Testis (tissue), 3 donors: ENCODE results near the gene DISC1. TPM values are rescaled to one million over a fixed set of nuclear protein-coding genes. Genes with fewer than 3 reads are reported as not detected.

Experiments
- DNase-seq: peaks from one replicate; pipeline ENCODE4 v3.0.0-alpha.2; 2019
- H3K27ac ChIP-seq, 2 donors: fragments of 200-600 bp; sonication (generic); one replicate each; pipeline ENCODE4 v1.5.1; 2019
- H3K27me3 ChIP-seq: fragments of 200-600 bp; sonication (generic); one replicate; pipeline ENCODE4 v1.5.1; 2019
- H3K36me3 ChIP-seq: fragments of 200-600 bp; sonication (generic); one replicate; pipeline ENCODE4 v1.5.1; 2017; ENCODE audit warnings: low read depth; ENCODE audit errors: missing control alignments
- H3K4me1 ChIP-seq: fragments of 200-600 bp; sonication (generic); one replicate; pipeline ENCODE4 v1.5.1; 2019
- H3K4me3 ChIP-seq, 2 donors: fragments of 200-600 bp; sonication (generic); one replicate each; pipeline ENCODE4 v1.5.1; 2017 to 2019
- H3K9me3 ChIP-seq: fragments of 200-600 bp; sonication (generic); one replicate; pipeline ENCODE4 v1.5.1; 2017
- POLR2A ChIP-seq: fragments of 450-650 bp; IDR thresholded peaks from one replicate; pipeline ENCODE4 v1.6.1; 2017; ENCODE audit warnings: antibody characterized with exemption, mild to moderate bottlenecking, moderate library complexity
- WGBS, 2 donors: methylation state at CpG; one replicate each; pipeline ENCODE4 v1.1.5; 2018; 5-methylcytosine and 5-hydroxymethylcytosine counted together
- intact Hi-C: fragments of 100-400 bp; cut with DNase I; formaldehyde crosslinking; loops from one replicate; pipeline ENCODE4 v1.15.1; 2023; ENCODE audit warnings: low total_unique reads
- polyA plus RNA-seq: library from polyadenylated mRNA; stranded (reverse); fragments of 350-450 nt; fragmentation: Illumina TruSeq; extraction: RNeasy Lipid Tissue Mini Kit (QIAGEN cat#74804); gene quantifications from one replicate; pipeline ENCODE4 v1.2.3, GENCODE V29; 2014; ENCODE audit warnings: low read depth, low replicate concordance; ENCODE audit not compliant: insufficient read depth
- total RNA-seq, 2 donors: library from RNA; depleted of rRNA; stranded (reverse); fragments of >200 nt; gene quantifications; one replicate each; pipeline ENCODE4 v1.2.3, GENCODE V29; 2016
- TF ChIP-seq, protein P1 (sequence below), 3 experiments: fragments of 450-650 bp in 2 of 3; fragments of 200-600 bp in 1 of 3; sonication (generic) in 1 of 3; IDR thresholded peaks; one replicate each; pipeline ENCODE4 v1.5.1; 2016 to 2019; ENCODE audit warnings: antibody characterized with exemption in 3 of 3, mild to moderate bottlenecking in 2 of 3, moderate library complexity in 1 of 3

DISC1 gene
- total and polyA plus RNA-seq, 3 donors from 2014 or later, result 1.8 to 6.8 (median 5.7) TPM

DNA sequence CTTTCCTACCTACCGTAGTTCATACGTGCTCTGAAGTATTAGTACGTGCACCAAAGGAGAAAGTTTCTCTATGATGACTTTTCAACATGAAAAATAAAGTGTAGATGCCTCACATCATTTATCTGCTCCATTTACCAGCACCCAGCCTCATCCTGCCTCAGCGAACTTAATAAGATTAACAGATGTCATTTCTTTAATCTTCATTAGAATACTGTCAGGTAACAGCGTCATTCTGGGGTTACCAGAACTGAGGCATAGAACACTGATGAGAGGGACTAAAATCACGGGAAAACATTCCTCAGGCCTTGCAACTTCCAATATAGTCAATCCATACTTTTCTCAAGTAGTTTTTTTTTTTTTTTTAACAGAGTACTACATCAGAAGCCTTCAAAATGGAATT is 43.2 kb upstream of the DISC1 start:
- Histone ChIP-seq H3K4me1 (no peaks in the 10 kb centered on the region), H3K27me3 (no peaks in the 10 kb centered on the region), H3K36me3 (no peaks in the 10 kb centered on the region), H3K4me3 (no peak overlapping the region), H3K27ac (no peak overlapping the region), H3K9me3 (no peaks in the 10 kb centered on the region)
- no peak for DNase-seq
- WGBS, 2 donors, result 94 to 97% methylated on average over 6 of the region's 6 CpGs
- no peak for TF ChIP-seq POLR2A
- TF ChIP-seq, protein P1, sequence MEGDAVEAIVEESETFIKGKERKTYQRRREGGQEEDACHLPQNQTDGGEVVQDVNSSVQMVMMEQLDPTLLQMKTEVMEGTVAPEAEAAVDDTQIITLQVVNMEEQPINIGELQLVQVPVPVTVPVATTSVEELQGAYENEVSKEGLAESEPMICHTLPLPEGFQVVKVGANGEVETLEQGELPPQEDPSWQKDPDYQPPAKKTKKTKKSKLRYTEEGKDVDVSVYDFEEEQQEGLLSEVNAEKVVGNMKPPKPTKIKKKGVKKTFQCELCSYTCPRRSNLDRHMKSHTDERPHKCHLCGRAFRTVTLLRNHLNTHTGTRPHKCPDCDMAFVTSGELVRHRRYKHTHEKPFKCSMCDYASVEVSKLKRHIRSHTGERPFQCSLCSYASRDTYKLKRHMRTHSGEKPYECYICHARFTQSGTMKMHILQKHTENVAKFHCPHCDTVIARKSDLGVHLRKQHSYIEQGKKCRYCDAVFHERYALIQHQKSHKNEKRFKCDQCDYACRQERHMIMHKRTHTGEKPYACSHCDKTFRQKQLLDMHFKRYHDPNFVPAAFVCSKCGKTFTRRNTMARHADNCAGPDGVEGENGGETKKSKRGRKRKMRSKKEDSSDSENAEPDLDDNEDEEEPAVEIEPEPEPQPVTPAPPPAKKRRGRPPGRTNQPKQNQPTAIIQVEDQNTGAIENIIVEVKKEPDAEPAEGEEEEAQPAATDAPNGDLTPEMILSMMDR (IDR thresholded peaks at IDR 0.05), result no peak
- intact Hi-C loops, result no loop called here

GRCh38 chr1:231584117-231584516 is 42.5 kb upstream of the DISC1 start:
- intact Hi-C loops, result no loop called here
- WGBS, 2 donors, result 55 to 57% methylated on average over 3 of the region's 3 CpGs
- no peaks in the 10 kb centered on the region for H3K4me1 ChIP-seq
- H3K4me3 ChIP-seq, result no peak overlapping the region
- TF ChIP-seq POLR2A, result no peak
- no peaks in the 10 kb centered on the region for H3K27me3 ChIP-seq
- DNase-seq, result peak; percentile 44
- H3K36me3 ChIP-seq, result no peaks in the 10 kb centered on the region
- H3K9me3 ChIP-seq, result no peaks in the 10 kb centered on the region
- H3K27ac ChIP-seq, result no peak overlapping the region

DNA sequence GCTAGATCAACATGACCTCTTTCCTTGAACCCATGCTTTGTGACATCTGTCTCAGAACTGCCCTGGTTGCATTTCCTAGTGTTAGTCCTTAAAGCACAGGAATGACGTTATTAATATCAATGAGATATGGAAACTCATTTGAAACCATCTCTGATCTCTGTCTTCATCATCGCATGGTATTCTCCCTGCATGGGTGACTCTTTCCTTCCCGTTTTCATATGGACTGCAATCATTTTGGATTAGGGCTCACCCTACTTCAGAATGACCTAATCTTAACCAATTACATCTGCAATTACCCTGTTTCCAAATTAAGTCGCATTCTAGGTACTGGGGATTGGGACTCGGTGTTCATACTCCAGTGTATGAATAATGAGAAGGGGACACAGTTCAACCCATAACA is 41.7 kb upstream of the DISC1 start:
- Histone ChIP-seq H3K4me3 (no peak overlapping the region), H3K9me3 (no peaks in the 10 kb centered on the region), H3K27ac (no peak overlapping the region), H3K27me3 (no peaks in the 10 kb centered on the region), H3K36me3 (no peaks in the 10 kb centered on the region), H3K4me1 (no peaks in the 10 kb centered on the region)
- no peak for DNase-seq
- WGBS, 2 donors, result 70 to 71% methylated on average over 5 of the region's 5 CpGs
- TF ChIP-seq, protein P1 (IDR thresholded peaks at IDR 0.05), result no peak
- no peak for TF ChIP-seq POLR2A
- intact Hi-C loops, result no loop called here

GRCh38 chr1:231590453-231591198 is 36.0 kb upstream of the DISC1 start:
- TF ChIP-seq, protein P1 (IDR thresholded peaks at IDR 0.05), result peak; percentile 36 to 64 (median 52)
- no peak for TF ChIP-seq POLR2A
- Histone ChIP-seq H3K4me1 (no peaks in the 10 kb centered on the region), H3K27me3 (no peaks in the 10 kb centered on the region), H3K9me3 (no peaks in the 10 kb centered on the region), H3K27ac (no peak overlapping the region), H3K4me3 (no peak overlapping the region), H3K36me3 (no peaks in the 10 kb centered on the region)
- peak; percentile 58 for DNase-seq
- WGBS, 2 donors, result 39 to 48% methylated on average over 12 of the region's 12 CpGs
- intact Hi-C loops, result loop anchor here (10.0 kb wide), 1 partner anchor 246 kb away; no protein-coding TSS in a partner anchor

DNA sequence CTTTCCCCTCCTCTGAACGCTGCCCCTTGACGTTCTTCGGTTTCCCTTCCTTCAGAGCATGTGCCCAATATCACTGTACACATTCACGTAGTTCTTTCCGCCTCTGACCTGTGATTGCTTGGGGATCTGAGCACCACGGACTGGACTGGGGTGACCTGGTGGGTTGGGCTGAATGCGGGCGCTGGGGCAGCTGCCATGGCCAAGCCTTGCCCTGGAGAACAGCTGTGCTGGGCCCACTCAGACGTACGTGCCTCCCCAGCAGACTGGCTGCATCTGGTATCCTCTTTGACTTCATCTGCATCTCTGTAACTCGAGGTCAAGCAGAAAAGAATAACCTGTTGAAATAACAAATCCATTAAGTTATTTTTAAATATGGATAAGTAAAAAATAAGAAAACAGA is 35.1 kb upstream of the DISC1 start:
- no peak for DNase-seq
- Histone ChIP-seq H3K36me3 (no peaks in the 10 kb centered on the region), H3K27me3 (no peaks in the 10 kb centered on the region), H3K4me3 (no peak overlapping the region), H3K4me1 (no peaks in the 10 kb centered on the region), H3K9me3 (no peaks in the 10 kb centered on the region), H3K27ac (no peak overlapping the region)
- TF ChIP-seq, protein P1 (IDR thresholded peaks at IDR 0.05), result no peak
- no peak for TF ChIP-seq POLR2A
- intact Hi-C loops, result loop anchor here (10.0 kb wide), 1 partner anchor 247 kb away; no protein-coding TSS in a partner anchor
- 78 to 86% methylated on average over 11 of the region's 11 CpGs for WGBS, 2 donors
